ENCODE results near the gene RRAGD. TPM values are rescaled to one million over a fixed set of nuclear protein-coding genes. Genes with fewer than 3 reads are reported as not detected.

The RRAGD gene
- total RNA-seq, 1 donor from 2014 or later, result 0.33 TPM

DNA sequence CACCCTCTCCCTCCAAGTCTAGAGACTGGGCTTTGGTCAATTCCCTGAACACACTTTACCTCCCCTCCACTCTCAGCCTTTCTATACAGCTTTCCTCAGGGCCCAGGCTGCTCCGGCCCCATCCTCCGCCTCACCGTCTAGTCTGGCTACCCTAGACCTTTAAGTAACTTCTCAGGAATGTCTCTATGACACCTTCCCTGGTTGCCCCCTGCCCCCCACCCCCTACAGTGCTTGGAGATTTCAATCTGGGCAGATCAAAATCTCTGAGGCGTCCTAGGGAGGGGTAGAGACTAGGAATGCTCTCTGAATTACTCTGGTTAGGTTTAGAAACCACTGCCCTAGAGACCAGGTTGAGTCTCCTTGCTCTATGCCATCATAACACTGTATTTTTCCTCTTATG lies 65.6 kb downstream of the RRAGD start:
- DNase-seq (ENCODE audit: low read depth, low spot score), result no peak

DNA sequence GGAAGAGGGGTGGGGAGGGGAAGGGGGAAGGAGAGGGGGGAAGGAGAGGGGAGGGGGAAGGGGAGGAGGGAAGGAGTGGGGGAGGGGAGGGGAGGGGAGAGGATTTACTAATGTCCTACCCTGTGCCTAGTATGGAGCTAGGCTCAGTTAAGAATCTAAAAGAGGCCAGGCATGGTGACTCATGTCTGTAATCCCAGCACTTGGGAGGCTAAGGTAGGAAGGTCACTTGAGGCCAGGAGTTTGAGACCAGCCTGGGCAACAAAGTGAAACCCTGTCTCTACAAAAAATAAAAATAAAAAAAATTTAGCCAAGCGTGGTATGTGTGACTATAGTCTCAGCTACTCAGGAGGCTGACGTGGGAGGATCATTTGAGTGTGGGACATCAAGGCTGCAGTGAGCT lies 72.5 kb downstream of the RRAGD start:
- no peak for DNase-seq (ENCODE audit: low read depth, low spot score)

DNA sequence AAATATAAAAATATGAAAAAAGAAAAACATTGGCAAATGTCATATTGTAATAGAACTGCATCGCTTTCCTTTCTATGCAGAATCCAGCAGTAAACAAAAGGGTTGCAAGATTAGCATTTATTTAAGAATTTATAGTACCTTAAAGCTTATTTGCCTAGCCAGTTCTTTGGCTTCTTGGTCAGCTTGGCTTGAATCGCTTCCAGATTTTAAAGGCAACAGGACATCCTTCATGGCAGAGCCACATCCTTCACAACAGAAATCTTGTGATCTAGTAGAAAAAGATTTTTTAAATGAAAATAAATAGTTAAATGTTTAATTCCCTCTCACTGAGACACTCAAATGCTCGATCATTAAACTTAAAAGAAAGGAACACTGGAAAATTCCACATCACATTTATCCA lies 76.9 kb downstream of the RRAGD start:
- no peak for DNase-seq (ENCODE audit: low read depth, low spot score)

DNA sequence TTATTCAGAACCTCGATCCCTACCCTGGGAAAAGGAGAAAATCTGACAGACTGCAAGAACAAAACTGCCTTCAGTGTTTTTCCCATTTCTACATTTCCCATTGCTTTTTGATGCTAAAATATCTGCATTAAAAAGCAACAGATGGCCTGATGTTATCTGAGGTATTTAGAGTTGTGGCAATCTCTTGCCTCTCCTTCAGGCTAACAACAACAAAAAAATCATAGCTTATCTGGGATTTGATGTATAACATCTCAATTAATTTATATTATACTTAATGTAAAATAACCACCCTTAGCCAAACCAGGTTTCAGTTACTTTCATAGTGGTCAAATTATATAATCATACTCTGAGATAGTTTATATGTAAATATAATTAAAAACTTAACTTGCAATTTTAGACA lies 81.2 kb downstream of the RRAGD start:
- no peak for DNase-seq (ENCODE audit: low read depth, low spot score)

DNA sequence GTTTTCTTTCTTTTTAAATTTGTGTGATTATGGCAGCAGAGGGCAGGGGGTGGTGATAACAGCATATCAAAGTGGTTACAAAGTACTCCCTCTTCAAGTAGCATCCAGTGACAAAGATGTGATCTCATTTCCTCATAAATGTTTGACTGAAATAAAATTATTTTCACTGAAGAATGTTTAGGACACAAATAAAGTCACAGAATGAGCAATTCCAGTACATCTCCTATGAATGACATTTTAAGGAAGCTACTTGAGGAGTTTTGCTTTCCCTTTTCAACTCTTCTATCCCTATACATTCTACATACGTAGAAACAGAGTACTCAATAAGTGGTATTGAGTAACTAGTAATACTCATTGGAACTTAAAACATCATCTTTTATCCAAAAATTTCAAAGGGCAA lies 83.1 kb downstream of the RRAGD start:
- DNase-seq (ENCODE audit: low read depth, low spot score), result no peak

DNA sequence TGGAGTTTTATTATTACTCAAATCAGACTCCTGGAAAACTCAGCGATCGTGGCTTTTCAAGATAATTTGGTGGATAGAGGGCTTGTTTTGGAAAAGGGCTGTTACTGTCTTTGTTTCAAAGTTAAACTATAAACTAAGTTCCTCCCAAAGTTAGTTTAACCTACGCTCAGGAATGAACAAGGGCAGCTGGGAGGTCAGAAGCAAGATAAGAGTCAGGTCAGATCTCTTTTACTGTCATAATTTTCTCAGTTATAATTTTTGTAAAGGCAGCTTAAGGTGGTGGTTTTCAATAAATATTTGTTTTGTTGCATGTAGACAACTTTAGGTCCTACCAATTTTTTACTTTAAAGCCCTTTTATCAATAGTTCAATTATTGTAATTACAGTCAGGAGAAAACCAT lies 87.8 kb downstream of the RRAGD start:
- DNase-seq (ENCODE audit: low read depth, low spot score), result no peak

DNA sequence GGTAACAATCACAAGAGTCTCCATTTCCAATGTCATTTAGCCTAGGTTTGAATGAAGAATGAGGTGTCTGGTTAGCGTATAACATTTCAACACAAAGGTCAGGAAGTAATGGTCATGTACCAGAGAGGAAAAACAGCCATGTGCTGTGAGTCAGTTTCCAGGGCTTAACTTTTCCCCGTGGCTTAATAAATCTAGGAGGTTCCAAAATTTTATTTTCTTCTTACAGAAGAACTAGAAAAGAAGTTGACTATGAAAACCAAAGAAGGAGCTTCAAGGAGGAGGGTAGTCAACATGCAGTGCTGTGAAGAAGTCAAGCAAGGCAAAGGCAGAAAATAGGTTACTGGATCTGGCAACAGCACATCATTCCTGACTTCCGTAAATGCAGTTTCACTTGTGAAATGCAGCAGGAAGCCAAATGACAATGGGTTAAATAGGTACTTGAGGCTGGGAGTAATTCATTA lies 88.5 kb downstream of the RRAGD start:
- no peak for DNase-seq (ENCODE audit: low read depth, low spot score)

DNA sequence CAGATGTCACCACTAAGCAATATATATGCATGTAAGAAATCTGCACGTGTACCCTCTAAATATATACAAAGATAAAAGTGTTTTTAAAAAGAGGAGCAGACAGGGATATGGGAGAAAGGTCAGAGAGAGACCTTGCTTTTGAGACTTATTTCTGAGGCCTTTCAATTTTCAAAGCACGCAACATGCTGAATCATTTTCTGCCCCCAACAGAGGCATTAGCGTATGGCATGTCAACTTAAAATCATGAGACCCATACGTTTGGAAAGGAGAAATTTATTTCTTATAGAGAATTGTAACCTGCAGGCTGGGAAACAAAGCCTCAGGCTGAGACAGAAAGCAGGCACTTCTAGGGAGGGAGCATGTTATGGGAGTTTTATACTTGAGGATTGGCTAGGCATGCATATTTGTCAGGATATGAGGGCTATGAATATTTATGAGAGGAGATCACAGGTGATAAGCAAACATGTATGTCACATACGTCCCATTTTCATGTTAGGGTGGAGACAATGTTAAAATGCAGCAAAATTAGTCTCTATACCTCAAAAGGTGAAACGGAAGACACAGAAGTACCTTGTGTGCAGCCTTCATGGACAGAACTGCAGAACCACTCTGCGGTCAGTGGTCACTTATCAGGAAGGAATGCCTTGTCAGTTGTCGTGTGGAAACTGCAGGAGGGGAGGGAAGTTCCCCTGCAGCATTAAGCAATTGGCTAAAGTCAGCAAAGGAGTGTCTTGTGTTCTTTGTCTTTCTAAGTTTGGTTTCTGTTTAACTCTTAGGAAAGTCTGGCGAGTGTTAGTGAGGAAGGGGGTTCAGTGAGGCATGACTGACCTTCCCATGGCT lies 90.7 kb downstream of the RRAGD start:
- no peak for DNase-seq (ENCODE audit: low read depth, low spot score)

DNA sequence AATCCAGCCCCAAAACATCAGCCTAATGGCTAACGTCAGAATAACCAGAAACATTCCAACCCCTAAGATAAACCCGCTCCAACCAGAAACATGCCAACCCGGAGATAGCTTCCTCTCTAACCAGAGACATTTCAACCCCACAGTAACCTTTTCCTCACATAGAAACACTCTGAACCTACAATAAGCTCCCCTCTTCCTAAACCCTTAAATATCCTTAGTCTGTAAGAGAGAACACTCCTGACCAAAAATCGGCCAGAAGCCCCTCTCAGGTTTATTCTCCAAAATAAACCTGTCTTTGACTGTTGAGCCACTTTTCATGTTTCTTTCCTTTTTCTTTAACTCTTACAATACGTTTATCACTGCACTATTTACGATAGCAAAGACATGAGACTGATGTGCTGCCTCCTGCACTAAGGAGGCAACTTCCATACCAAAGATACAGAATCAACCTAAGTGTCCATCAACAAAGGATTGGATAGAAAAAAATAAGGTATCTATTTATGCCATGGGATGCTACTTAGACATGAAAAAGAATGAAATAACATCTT lies 92.0 kb downstream of the RRAGD start:
- DNase-seq (ENCODE audit: low read depth, low spot score), result no peak

DNA sequence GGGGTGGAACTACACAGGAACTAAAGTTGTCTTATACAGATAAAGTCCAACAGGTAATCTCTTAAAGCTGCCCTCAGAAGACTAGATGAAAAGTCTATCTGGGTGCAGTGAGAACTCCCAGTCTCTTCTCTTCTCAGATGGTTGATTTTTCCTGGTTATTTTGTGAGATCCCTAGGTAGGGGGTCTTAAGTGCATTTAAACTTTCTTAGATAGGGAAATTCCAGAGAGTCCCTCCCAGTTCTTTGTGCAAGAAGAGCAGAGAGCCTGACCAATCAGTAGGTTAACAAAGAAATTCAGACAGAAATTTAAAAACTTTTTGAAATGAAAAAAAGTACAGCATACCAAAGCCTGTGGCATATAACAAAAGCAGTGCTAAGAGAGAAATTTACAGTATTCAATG lies 95.0 kb downstream of the RRAGD start:
- DNase-seq (ENCODE audit: low read depth, low spot score), result no peak

DNA sequence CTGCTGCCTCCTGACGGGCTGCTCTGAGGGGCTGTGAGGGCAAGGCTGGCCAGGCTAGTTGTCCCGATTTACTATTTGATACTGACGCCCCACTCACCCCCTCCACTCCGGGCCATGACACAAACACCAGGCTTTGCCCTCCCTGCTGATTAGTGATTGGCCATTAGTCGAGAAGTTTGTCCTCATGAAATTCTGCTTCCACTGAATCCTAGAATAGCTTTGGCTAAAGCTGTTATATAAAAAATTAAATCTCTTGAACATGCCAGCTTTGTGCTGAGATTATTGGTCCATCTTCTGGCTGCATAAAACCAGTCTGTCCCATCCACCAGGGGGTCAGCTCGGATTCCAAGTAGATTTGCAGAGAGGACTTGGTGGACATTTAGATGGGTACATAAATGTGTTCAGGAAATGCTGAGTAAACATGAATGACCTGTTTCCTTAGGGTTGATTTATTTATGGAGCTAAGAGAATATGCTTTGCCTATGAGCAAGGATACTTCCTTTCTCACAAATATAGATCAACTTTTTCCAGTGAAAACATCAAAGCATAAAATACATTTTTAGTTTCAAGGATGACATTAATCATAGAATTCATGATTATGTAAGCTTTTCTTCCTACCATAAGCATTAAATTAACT lies 96.7 kb downstream of the RRAGD start, which contains the start of gene GABRR2:
Gene GABRR2 (minus strand): TSS at position 51 of the 637 bp plus-strand sequence. CDS start 134 bp downstream, outside the sequence.
- DNase-seq (ENCODE audit: low read depth, low spot score), result no peak

DNA sequence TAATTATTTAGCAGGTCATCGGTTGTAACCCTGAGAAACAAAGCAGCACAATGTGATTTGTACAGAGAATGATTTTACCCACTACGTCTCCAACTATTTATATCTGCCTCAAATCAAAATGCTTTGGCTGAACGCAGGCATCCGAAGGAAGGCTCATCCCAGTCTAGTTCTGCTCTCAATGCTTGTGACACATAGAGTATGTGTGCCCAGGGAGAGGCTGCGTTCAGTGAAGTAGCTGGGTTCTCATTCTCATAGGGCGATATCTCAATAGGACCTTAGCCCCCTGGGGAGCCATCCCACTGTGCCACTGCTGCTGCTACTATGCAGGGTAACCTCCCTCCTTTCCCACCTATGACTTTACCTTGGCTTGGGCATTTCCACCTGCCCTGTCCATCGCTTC lies 97.4 kb downstream of the RRAGD start:
- DNase-seq (ENCODE audit: low read depth, low spot score), result no peak

Other genes with a start within 250 kb of the RRAGD start
- not detected in 2 replicates for gene GABRR1, start 194.9 kb downstream of the RRAGD start, total RNA-seq
- 0.40 and 0.46 TPM in 2 replicates for gene GABRR2, start 97.0 kb downstream of the RRAGD start, total RNA-seq
- gene UBE2J1, start 59.6 kb downstream of the RRAGD start, total RNA-seq, result 65.0 and 66.7 TPM in 2 replicates
- 4.7 and 6.4 TPM in 2 replicates for gene ANKRD6, start 20.9 kb upstream of the RRAGD start, total RNA-seq
- gene LYRM2, start 226.5 kb upstream of the RRAGD start, total RNA-seq, result 16.2 and 17.5 TPM in 2 replicates